HFF-Myc (cell line): ENCODE results near the gene ARHGAP15.

Source experiments
- DNase-seq: peaks from one replicate; pipeline ENCODE4 v3.0.0-alpha.2; 2011; ENCODE audit warnings: low read depth; ENCODE audit errors: extremely low read depth
- H3K4me3 ChIP-seq: replicated peaks from 2 replicates; pipeline ENCODE4 v1.5.1; 2011; ENCODE audit warnings: low read depth, mild to moderate bottlenecking, control low read depth, low read length
- CTCF ChIP-seq: IDR thresholded peaks from 2 replicates; pipeline ENCODE4 v1.5.1; 2012; ENCODE audit warnings: mild to moderate bottlenecking, low read depth, low read length, control low read depth; ENCODE audit errors: missing control alignments

Gene ARHGAP15

GRCh38 chr2:143674051-143674450 lies 544.8 kb downstream of the ARHGAP15 start:
- no peak for DNase-seq
- TF ChIP-seq CTCF, result no peak
- no peak overlapping the region for H3K4me3 ChIP-seq

GRCh38 chr2:143675021-143675420 lies 545.8 kb downstream of the ARHGAP15 start:
- DNase-seq, result no peak
- no peak for TF ChIP-seq CTCF
- no peak overlapping the region for H3K4me3 ChIP-seq

GRCh38 chr2:143679617-143680016 lies 550.4 kb downstream of the ARHGAP15 start:
- no peak overlapping the region for H3K4me3 ChIP-seq
- DNase-seq, result no peak
- TF ChIP-seq CTCF, result no peak

- no peak for TF ChIP-seq CTCF
- DNase-seq, result no peak
- H3K4me3 ChIP-seq, result no peak overlapping the region
Observed at GRCh38 chr2:143680885-143681405, 551.7 kb downstream of the ARHGAP15 start.

- H3K4me3 ChIP-seq, result no peak overlapping the region
- no peak for TF ChIP-seq CTCF
- DNase-seq, result no peak
Observed at GRCh38 chr2:143682436-143683055, 553.3 kb downstream of the ARHGAP15 start.

GRCh38 chr2:143683977-143684376 lies 554.8 kb downstream of the ARHGAP15 start:
- H3K4me3 ChIP-seq, result no peak overlapping the region
- TF ChIP-seq CTCF, result no peak
- no peak for DNase-seq
